PC-9 (cell line): Measurements from ENCODE around the gene HIGD2B. TPM values are rescaled to one million over a fixed set of nuclear protein-coding genes. Genes with fewer than 3 reads are reported as not detected.

Experiments used
- BruUV-seq: library from RNA; stranded (reverse); fragments of 400-500 nt; replicated peaks from 2 replicates; lab custom pipeline; 2021; lab: Mats Ljungman, UMichigan
- CTCF ChIA-PET: fragments of 300-600 bp; sonication (Branson Sonifier 250); formaldehyde crosslinking; loops from one replicate; lab custom pipeline; 2022; ENCODE audit warnings: antibody characterized with exemption; lab: Charles Lee
- POLR2A ChIA-PET: fragments of 300-600 bp; sonication (Branson Sonifier 250); formaldehyde crosslinking; loops from one replicate; lab custom pipeline; 2022; ENCODE audit warnings: antibody characterized with exemption; ENCODE audit not compliant: unreplicated experiment; lab: Charles Lee
- DNase-seq, 2 experiments: peaks; one replicate each; pipeline versions ENCODE4 v3.0.0 to v3.0.0-alpha.2; 2015 to 2022; ENCODE audit warnings: mixed read lengths in 1 of 2
- H2AFZ ChIP-seq: fragments of 200-600 bp; sonication (generic); 2 replicates; pipeline ENCODE4 v1.8.1; 2017; ENCODE audit warnings: antibody characterized with exemption
- H3F3A ChIP-seq: fragments of 200-600 bp; sonication (generic); 2 replicates; pipeline ENCODE4 v1.8.1; 2017; ENCODE audit warnings: antibody characterized with exemption, mild to moderate bottlenecking, low read depth; ENCODE audit not compliant: insufficient read depth
- H3K27ac ChIP-seq: fragments of 200-600 bp; sonication (generic); 2 replicates; pipeline ENCODE4 v1.6.1; 2016; ENCODE audit warnings: mixed run types
- H3K27me3 ChIP-seq: fragments of 200-600 bp; sonication (generic); 2 replicates; pipeline ENCODE4 v1.6.1; 2016; ENCODE audit warnings: low read depth, mixed run types; ENCODE audit not compliant: insufficient read depth
- H3K36me3 ChIP-seq: fragments of 200-600 bp; sonication (generic); 2 replicates; pipeline ENCODE4 v1.6.1; 2016; ENCODE audit warnings: low read depth, mixed run types
- H3K4me1 ChIP-seq: fragments of 200-600 bp; sonication (generic); replicated peaks from 2 replicates; pipeline ENCODE4 v1.6.1; 2016; ENCODE audit warnings: mixed run types; ENCODE audit not compliant: insufficient read depth
- H3K4me2 ChIP-seq: fragments of 200-600 bp; sonication (generic); 2 replicates; pipeline ENCODE4 v1.6.1; 2017; ENCODE audit warnings: mixed run types
- H3K4me3 ChIP-seq: fragments of 200-600 bp; sonication (generic); 2 replicates; pipeline ENCODE4 v1.6.1; 2016; ENCODE audit warnings: mixed run types
- H3K79me2 ChIP-seq: fragments of 200-600 bp; sonication (generic); 2 replicates; pipeline ENCODE4 v1.6.1; 2017; ENCODE audit warnings: low read depth, mixed run types
- H3K9me2 ChIP-seq: fragments of 200-600 bp; sonication (generic); 2 replicates; pipeline ENCODE4 v1.8.1; 2017; ENCODE audit warnings: mild to moderate bottlenecking; ENCODE audit not compliant: insufficient read depth
- H3K9me3 ChIP-seq: fragments of 200-600 bp; sonication (generic); 2 replicates; pipeline ENCODE4 v1.8.1; 2016; ENCODE audit warnings: low read depth; ENCODE audit not compliant: insufficient read depth
- H4K20me1 ChIP-seq: fragments of 200-600 bp; sonication (generic); 2 replicates; pipeline ENCODE4 v1.8.1; 2017; ENCODE audit not compliant: insufficient read depth
- EZH2 ChIP-seq: fragments of 200-600 bp; sonication (generic); IDR thresholded peaks from 2 replicates; pipeline ENCODE4 v1.8.0; 2017; ENCODE audit warnings: antibody characterized with exemption, low read depth
- intact Hi-C: fragments of 100-400 bp; cut with micrococcal nuclease; formaldehyde crosslinking; loops from one replicate; pipeline ENCODE4 v1.10.0; 2022; ENCODE audit not compliant: unreplicated experiment
- total RNA-seq: library from RNA; stranded (reverse); gene quantifications from 2 replicates; pipeline ENCODE4 v1.2.3, GENCODE V29; 2021
- TF ChIP-seq, protein P1 (sequence below): fragments of 200-600 bp; sonication (generic); conservative IDR thresholded peaks from 2 replicates; pipeline ENCODE4 v1.6.1; 2017; ENCODE audit warnings: mixed run types, antibody characterized with exemption, mild to moderate bottlenecking, moderate library complexity

Gene HIGD2B
- total RNA-seq, 1 experiment from 2014 or later = not detected

DNA sequence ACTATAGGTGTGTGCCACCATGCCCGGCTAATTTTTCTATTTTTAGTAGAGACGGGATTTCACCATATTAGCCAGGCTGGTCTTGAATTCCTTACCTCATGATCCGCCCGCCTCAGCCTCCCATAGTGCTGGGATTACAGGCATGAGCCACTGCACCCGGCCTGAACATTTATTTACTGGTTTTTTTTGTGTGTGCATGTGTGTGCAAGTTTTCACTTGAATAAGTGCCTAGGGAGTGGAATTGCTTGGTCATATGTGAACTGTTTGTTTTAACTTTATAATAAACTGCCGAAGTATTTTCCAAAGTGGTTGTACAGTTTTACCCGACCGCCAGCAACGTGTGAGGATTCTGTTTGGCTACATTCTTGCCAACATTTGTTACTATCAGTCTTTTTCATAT, 14.1 kb upstream of the HIGD2B start:
- Histone ChIP-seq H3K4me2 (no peak overlapping the region), H3K79me2 (no peaks in the 10 kb centered on the region), H3K27ac (no peak overlapping the region), H3K9me2 (no peaks in the 10 kb centered on the region), H2AFZ (no peak overlapping the region), H3K27me3 (no peaks in the 10 kb centered on the region), H3F3A (no peaks in the 10 kb centered on the region), H4K20me1 (no peaks in the 10 kb centered on the region), H3K4me1 (no peaks in the 10 kb centered on the region), H3K4me3 (no peak overlapping the region), H3K9me3 (no peaks in the 10 kb centered on the region), H3K36me3 (no peaks in the 10 kb centered on the region)
- ChIA-PET CTCF (no interaction called here), POLR2A (no interaction called here)
- DNase-seq = no peak
- no TSS peak for BruUV-seq
- intact Hi-C loops = no loop called here
- no peak for TF ChIP-seq EZH2
- TF ChIP-seq, protein P1, sequence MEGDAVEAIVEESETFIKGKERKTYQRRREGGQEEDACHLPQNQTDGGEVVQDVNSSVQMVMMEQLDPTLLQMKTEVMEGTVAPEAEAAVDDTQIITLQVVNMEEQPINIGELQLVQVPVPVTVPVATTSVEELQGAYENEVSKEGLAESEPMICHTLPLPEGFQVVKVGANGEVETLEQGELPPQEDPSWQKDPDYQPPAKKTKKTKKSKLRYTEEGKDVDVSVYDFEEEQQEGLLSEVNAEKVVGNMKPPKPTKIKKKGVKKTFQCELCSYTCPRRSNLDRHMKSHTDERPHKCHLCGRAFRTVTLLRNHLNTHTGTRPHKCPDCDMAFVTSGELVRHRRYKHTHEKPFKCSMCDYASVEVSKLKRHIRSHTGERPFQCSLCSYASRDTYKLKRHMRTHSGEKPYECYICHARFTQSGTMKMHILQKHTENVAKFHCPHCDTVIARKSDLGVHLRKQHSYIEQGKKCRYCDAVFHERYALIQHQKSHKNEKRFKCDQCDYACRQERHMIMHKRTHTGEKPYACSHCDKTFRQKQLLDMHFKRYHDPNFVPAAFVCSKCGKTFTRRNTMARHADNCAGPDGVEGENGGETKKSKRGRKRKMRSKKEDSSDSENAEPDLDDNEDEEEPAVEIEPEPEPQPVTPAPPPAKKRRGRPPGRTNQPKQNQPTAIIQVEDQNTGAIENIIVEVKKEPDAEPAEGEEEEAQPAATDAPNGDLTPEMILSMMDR = no peak

DNA sequence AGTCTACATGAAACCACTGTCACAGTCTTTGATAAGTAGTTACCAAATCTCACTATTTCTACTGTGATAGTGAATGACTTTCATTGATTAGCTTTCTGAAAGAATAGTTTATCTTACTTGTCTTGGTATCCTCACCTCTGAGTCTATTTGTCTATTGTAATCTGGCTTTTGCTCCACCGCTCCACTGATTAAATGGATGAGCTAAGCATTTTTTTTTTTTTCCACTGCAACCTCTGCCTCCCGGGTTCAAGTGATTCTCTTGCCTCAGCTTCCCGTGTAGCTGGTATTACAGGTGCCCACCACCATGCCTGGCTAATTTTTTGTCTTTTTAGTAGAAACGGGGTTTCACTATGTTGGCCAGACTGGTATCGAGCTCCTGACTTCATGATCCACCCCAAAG, 13.0 kb upstream of the HIGD2B start:
- POLR2A ChIA-PET = no interaction called here
- H3K4me1 ChIP-seq = no peaks in the 10 kb centered on the region
- H3K4me3 ChIP-seq = no peak overlapping the region
- CTCF ChIA-PET = no interaction called here
- TF ChIP-seq, protein P1 = no peak
- no peak for TF ChIP-seq EZH2
- no peaks in the 10 kb centered on the region for H3K36me3 ChIP-seq
- H3K9me3 ChIP-seq = no peaks in the 10 kb centered on the region
- intact Hi-C loops = no loop called here
- H2AFZ ChIP-seq = no peak overlapping the region
- no peaks in the 10 kb centered on the region for H3K9me2 ChIP-seq
- H3K79me2 ChIP-seq = no peaks in the 10 kb centered on the region
- H3K4me2 ChIP-seq = no peak overlapping the region
- no peaks in the 10 kb centered on the region for H3K27me3 ChIP-seq
- BruUV-seq = no TSS peak
- no peaks in the 10 kb centered on the region for H4K20me1 ChIP-seq
- H3K27ac ChIP-seq = no peak overlapping the region
- H3F3A ChIP-seq = no peaks in the 10 kb centered on the region
- DNase-seq = no peak

DNA sequence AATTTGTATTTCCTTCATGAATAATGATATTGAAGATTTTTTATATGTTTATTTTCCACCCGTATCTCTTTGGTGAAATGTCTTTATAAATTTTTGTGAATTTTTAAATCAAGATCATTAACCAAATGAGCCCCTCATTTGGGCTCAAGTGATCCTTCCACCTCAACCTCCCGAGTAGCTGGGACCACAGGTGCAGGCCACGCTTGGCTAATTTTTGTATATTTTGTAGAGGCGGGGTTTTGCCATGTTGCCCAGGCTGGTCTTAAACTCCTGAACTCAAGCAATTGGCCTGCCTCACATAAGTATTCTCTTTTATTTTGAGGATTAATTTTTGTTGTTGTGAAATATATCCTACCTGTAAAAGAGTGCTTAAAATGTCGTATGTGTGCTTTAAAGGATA, 5.0 kb upstream of the HIGD2B start:
- no TSS peak for BruUV-seq
- Histone ChIP-seq H4K20me1 (no peaks in the 10 kb centered on the region), H3K27me3 (no peaks in the 10 kb centered on the region), H3K27ac (no peak overlapping the region), H3K79me2 (peaks cover 3% of the 10 kb centered on the region; the same call in 1 of the 2 replicates), H3K4me1 (0 out of 2 replicates have a peak, but pooled peaks cover 9% of the 10 kb centered on the region), H3F3A (peaks cover 13% of the 10 kb centered on the region), H3K9me3 (no peaks in the 10 kb centered on the region), H3K36me3 (no peaks in the 10 kb centered on the region), H3K4me2 (no peak overlapping the region), H3K4me3 (no peak overlapping the region), H3K9me2 (no peaks in the 10 kb centered on the region; the same call in 1 of the 2 replicates), H2AFZ (no peak overlapping the region)
- CTCF ChIA-PET = no interaction called here
- no peak for DNase-seq
- intact Hi-C loops = no loop called here
- TF ChIP-seq, protein P1 = no peak
- no peak for TF ChIP-seq EZH2
- POLR2A ChIA-PET = no interaction called here
